GM12801 (cell line): ENCODE measurements around the gene ROS1.

Experiments used
- TF ChIP-seq, protein P1 (sequence below): IDR thresholded peaks from one replicate; pipeline ENCODE4 v1.5.1; 2011; ENCODE audit warnings: control low read depth; ENCODE audit not compliant: insufficient read length; ENCODE audit errors: extremely low read depth

ROS1 gene

GRCh38 chr6:117264692-117265409 is 160.9 kb downstream of the ROS1 start:
- TF ChIP-seq, protein P1, sequence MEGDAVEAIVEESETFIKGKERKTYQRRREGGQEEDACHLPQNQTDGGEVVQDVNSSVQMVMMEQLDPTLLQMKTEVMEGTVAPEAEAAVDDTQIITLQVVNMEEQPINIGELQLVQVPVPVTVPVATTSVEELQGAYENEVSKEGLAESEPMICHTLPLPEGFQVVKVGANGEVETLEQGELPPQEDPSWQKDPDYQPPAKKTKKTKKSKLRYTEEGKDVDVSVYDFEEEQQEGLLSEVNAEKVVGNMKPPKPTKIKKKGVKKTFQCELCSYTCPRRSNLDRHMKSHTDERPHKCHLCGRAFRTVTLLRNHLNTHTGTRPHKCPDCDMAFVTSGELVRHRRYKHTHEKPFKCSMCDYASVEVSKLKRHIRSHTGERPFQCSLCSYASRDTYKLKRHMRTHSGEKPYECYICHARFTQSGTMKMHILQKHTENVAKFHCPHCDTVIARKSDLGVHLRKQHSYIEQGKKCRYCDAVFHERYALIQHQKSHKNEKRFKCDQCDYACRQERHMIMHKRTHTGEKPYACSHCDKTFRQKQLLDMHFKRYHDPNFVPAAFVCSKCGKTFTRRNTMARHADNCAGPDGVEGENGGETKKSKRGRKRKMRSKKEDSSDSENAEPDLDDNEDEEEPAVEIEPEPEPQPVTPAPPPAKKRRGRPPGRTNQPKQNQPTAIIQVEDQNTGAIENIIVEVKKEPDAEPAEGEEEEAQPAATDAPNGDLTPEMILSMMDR: no peak

- TF ChIP-seq, protein P1: no peak
Observed at GRCh38 chr6:117264369-117264691, 161.4 kb downstream of the ROS1 start.

GRCh38 chr6:117263353-117263927 is 162.3 kb downstream of the ROS1 start:
- TF ChIP-seq, protein P1: no peak

- TF ChIP-seq, protein P1: no peak
Observed at GRCh38 chr6:117262799-117263198, 162.9 kb downstream of the ROS1 start.

DNA sequence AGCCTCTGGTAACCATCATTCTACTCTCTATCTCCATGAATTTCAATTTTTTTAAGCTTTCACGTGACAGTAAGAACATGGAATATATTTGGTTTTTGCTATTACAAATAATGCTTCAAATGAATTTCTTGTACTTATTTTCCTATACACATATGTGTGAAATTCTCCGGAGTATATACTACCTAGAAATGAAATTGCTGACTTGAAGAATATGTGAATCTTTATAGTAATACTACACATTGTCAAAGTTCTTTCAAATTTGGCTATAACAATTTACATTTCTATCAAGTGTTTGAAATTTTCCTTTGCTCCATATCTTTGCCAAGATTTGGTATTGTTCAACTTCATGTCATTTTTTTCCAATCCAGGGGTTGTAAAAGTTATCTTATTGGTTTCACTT is 172.0 kb downstream of the ROS1 start:
- TF ChIP-seq, protein P1: no peak
